Glutamatergic neuron (in vitro differentiated cells): ENCODE results near the gene RHOXF2. TPM values are rescaled to one million over a fixed set of nuclear protein-coding genes. Genes with fewer than 3 reads are reported as not detected.
"Not testable (repeated sequence)": the region's sequence is repeated elsewhere in the genome, so short reads cannot be mapped to it uniquely, and the experiment has no call there.

Source experiments
- DNase-seq: peaks from one replicate; pipeline ENCODE4 v3.0.0; 2022
- H3K27ac Mint-ChIP-seq: one replicate; pipeline ENCODE4 v1.8.0; 2020; ENCODE audit warnings: mild to moderate bottlenecking, mixed read lengths, inconsistent platforms; ENCODE audit not compliant: unreplicated experiment
- H3K27me3 Mint-ChIP-seq: one replicate; pipeline ENCODE4 v1.8.0; 2020; ENCODE audit warnings: mild to moderate bottlenecking, moderate library complexity, mixed read lengths, inconsistent platforms; ENCODE audit not compliant: unreplicated experiment
- H3K36me3 Mint-ChIP-seq: one replicate; pipeline ENCODE4 v1.8.0; 2020; ENCODE audit warnings: mild to moderate bottlenecking, mixed read lengths, inconsistent platforms; ENCODE audit not compliant: unreplicated experiment
- H3K4me1 Mint-ChIP-seq: one replicate; pipeline ENCODE4 v1.8.0; 2020; ENCODE audit warnings: mild to moderate bottlenecking, low read depth, mixed read lengths, inconsistent platforms; ENCODE audit not compliant: unreplicated experiment
- H3K4me3 Mint-ChIP-seq: one replicate; pipeline ENCODE4 v1.8.0; 2020; ENCODE audit warnings: mild to moderate bottlenecking, mixed read lengths, inconsistent platforms; ENCODE audit not compliant: unreplicated experiment
- H3K9me3 Mint-ChIP-seq: one replicate; pipeline ENCODE4 v1.8.0; 2020; ENCODE audit warnings: mild to moderate bottlenecking, moderate library complexity, mixed read lengths, inconsistent platforms; ENCODE audit not compliant: unreplicated experiment
- CTCF ChIP-seq: fragments of 200-600 bp; sonication (generic); IDR thresholded peaks from one replicate; pipeline ENCODE4 v1.5.0; 2021; ENCODE audit not compliant: partially characterized antibody, unreplicated experiment
- total RNA-seq: library from RNA; stranded (reverse); fragmentation: NEBNext Ultra II Directional; extraction: Animal tissue kit (Norgen Biotek cat#: 25700); gene quantifications from one replicate; pipeline ENCODE4 v1.2.1, GENCODE V29; 2021; ENCODE audit not compliant: unreplicated experiment

Gene RHOXF2
- total RNA-seq, 1 donor from 2014 or later, result not detected

GRCh38 chrX:120193720-120194119 lies 35.3 kb downstream of the RHOXF2 start:
- not testable (repeated sequence) for H3K4me3 Mint-ChIP-seq, H3K36me3 Mint-ChIP-seq, H3K27ac Mint-ChIP-seq, H3K4me1 Mint-ChIP-seq, DNase-seq, H3K27me3 Mint-ChIP-seq, H3K9me3 Mint-ChIP-seq

- H3K4me1 Mint-ChIP-seq, H3K9me3 Mint-ChIP-seq, H3K27ac Mint-ChIP-seq, H3K27me3 Mint-ChIP-seq, H3K36me3 Mint-ChIP-seq, DNase-seq, H3K4me3 Mint-ChIP-seq: not testable (repeated sequence)
Measured at GRCh38 chrX:120195786-120196185, 37.4 kb downstream of the RHOXF2 start.

GRCh38 chrX:120196626-120197283 lies 38.3 kb downstream of the RHOXF2 start:
- not testable (repeated sequence) for H3K36me3 Mint-ChIP-seq, DNase-seq, H3K4me3 Mint-ChIP-seq, H3K27ac Mint-ChIP-seq, H3K27me3 Mint-ChIP-seq, H3K9me3 Mint-ChIP-seq, H3K4me1 Mint-ChIP-seq

- Mint-ChIP-seq H3K27me3 (no peaks in the 10 kb centered on the region), H3K27ac (no peak overlapping the region), H3K36me3 (no peaks in the 10 kb centered on the region), H3K4me3 (no peak overlapping the region), H3K9me3 (no peaks in the 10 kb centered on the region), H3K4me1 (no peaks in the 10 kb centered on the region)
- DNase-seq, result no peak
- TF ChIP-seq CTCF, result no peak
Measured at GRCh38 chrX:120200851-120201250, 42.4 kb downstream of the RHOXF2 start.

GRCh38 chrX:120205816-120206753 lies 47.7 kb downstream of the RHOXF2 start:
- no peak for DNase-seq
- TF ChIP-seq CTCF, result no peak
- no peak overlapping the region for H3K4me3 Mint-ChIP-seq
- peaks cover 2% of the 10 kb centered on the region for H3K9me3 Mint-ChIP-seq
- no peaks in the 10 kb centered on the region for H3K36me3 Mint-ChIP-seq
- H3K27me3 Mint-ChIP-seq, result no peaks in the 10 kb centered on the region
- H3K4me1 Mint-ChIP-seq, result no peaks in the 10 kb centered on the region
- no peak overlapping the region for H3K27ac Mint-ChIP-seq

- no peaks in the 10 kb centered on the region for H3K4me1 Mint-ChIP-seq
- H3K4me3 Mint-ChIP-seq, result no peak overlapping the region
- no peaks in the 10 kb centered on the region for H3K36me3 Mint-ChIP-seq
- peaks cover 2% of the 10 kb centered on the region for H3K9me3 Mint-ChIP-seq
- no peak for DNase-seq
- H3K27me3 Mint-ChIP-seq, result no peaks in the 10 kb centered on the region
- H3K27ac Mint-ChIP-seq, result no peak overlapping the region
- TF ChIP-seq CTCF, result no peak
Measured at GRCh38 chrX:120207009-120207605, 48.7 kb downstream of the RHOXF2 start.
